ENCODE results near the gene KHSRP.
"Not testable (repeated sequence)": the region's sequence is repeated elsewhere in the genome, so short reads cannot be mapped to it uniquely, and the experiment has no call there.

Gene KHSRP

GRCh38 chr19:6451583-6452222 is 27.1 kb upstream of the KHSRP start:
- DNase-seq = no peak

GRCh38 chr19:6450166-6450565 is 25.6 kb upstream of the KHSRP start:
- no peak for DNase-seq

- DNase-seq = no peak
Observed at GRCh38 chr19:6448045-6448444, 23.4 kb upstream of the KHSRP start.

- no peak for DNase-seq
Observed at GRCh38 chr19:6446452-6446851, 21.8 kb upstream of the KHSRP start.

DNA sequence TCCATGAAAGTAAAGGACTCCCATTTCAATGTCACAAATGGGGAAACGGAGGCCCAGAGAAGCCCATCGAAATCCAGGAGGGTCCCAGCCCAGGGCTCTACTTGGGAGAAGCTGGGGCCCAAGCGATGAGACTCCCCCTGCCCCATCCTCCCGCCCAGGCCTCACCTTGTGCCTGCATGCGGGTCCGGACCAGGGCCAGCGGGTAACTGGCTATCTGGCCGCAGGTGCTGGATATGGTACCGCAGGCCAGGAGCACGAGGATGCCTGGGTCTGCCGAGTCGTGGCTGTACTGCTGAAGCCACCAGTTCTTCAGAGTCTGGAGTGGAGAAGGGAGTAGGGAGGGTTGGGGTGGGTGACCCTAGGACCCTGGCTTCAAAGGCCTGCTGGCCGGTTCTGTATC is 19.4 kb upstream of the KHSRP start:
- no peak for DNase-seq

- no peak for DNase-seq
Observed at GRCh38 chr19:6442087-6442688, 17.6 kb upstream of the KHSRP start.

DNA sequence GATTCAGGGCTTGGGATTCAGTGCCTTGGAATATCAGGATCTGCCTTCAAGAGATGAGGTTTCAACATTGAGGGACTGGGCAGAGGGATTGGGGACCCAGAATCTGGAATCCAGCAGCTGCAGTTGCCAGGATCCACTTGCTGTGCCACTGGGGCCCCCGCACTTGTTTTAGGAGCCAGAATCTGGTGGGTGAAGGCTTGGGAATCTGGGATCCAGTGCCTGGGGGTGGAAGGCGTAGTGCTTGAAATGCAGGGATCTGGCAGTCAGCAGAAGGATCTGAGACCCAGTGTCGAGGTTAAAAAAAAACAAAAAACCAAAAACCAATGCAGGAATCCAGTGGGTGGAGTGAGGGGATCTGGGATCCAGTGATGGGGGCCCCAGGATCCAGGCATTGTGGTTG is 16.3 kb upstream of the KHSRP start:
- no peak for DNase-seq

DNA sequence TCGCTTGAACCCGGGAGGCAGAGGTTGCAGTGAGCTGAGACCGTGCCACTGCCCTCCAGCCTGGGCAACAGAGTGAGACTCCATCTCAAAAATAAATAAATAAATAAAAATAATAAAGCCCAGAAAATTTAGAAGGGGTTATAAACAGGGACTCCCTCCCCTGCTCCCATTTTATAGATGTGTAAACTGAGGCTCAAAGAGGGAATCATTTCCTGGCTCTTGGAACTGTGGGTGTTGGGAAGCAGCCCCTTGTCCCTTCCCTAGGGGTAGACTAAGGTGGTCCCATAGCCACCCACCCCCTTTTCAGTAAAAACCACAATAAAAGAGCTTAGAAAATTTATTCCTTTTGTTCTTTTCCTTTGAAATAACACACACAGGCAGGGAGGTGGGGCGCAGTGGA is 15.1 kb upstream of the KHSRP start:
- DNase-seq = no peak

- DNase-seq = no peak
Observed at GRCh38 chr19:6433663-6434062, 9.1 kb upstream of the KHSRP start, which contains the start of gene SLC25A41. Gene SLC25A41, minus strand, starts transcription at chr19:6433763. Its CDS starts 70 bp downstream, at chr19:6433693.

DNA sequence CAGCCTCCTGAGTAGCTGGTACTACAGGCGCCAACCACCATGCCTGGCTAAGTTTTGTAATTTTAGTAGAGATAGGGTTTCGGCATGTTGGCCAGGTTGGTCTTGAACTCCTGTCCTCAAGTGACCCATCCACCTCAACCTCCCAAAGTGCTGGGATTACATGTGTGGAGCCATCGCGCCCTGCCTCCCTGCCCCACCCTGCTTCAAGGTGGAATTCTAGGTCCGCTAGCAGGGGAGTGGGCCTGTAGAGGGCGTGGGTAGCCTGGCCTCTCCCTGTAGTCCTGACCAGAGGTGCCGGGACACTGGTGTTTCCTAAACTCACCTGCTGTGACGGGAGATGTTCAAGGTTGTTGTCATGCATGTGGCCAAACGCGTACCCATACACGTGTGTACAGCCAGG is 8.6 kb upstream of the KHSRP start:
- DNase-seq = no peak

- DNase-seq = no peak
Observed at GRCh38 chr19:6431891-6432290, 7.3 kb upstream of the KHSRP start.

DNA sequence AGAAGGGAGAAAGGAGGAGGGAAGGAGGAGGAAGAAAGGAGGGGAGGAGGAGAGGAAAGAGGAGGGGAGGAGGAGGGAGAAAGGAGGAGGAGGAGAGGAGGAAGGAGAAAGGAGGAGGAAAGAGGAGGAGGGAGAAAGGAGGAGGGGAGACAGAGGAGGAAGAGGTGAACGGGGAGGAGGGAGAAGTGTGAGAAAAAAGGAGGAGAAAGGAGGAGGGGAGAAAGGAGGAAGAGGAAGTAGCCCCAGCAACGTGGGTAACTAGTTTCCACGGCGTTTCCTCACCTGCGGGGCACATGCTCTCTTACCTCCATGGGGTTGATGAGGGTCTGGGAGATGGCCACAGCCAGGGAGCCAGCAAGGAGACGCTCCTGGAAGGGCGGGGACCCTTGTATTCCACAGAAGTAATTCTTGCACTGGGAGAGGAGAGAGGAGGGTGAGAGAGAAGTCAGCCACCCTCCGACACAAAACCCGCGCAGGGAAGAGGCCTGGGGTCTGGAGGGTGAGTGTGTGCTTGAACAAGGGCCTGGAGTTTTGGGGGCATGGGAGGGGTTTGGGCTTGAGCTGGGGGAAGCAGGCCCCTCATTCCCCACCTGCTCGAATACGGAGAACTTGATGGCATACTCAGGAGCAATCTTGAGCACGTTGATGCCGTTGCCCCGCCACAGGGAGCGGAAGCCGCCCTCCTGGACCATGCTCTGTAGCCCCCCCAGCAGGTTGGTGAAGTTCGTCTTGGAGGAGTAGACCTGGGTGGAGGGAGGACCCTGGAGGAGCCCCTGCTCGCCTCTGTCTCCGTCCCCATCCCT is 5.0 kb upstream of the KHSRP start:
- no peak for DNase-seq

- not testable (repeated sequence) for DNase-seq
Observed at GRCh38 chr19:6428692-6429418, 4.2 kb upstream of the KHSRP start.

- DNase-seq = no peak
Observed at GRCh38 chr19:6427131-6427530, 2.5 kb upstream of the KHSRP start.

DNA sequence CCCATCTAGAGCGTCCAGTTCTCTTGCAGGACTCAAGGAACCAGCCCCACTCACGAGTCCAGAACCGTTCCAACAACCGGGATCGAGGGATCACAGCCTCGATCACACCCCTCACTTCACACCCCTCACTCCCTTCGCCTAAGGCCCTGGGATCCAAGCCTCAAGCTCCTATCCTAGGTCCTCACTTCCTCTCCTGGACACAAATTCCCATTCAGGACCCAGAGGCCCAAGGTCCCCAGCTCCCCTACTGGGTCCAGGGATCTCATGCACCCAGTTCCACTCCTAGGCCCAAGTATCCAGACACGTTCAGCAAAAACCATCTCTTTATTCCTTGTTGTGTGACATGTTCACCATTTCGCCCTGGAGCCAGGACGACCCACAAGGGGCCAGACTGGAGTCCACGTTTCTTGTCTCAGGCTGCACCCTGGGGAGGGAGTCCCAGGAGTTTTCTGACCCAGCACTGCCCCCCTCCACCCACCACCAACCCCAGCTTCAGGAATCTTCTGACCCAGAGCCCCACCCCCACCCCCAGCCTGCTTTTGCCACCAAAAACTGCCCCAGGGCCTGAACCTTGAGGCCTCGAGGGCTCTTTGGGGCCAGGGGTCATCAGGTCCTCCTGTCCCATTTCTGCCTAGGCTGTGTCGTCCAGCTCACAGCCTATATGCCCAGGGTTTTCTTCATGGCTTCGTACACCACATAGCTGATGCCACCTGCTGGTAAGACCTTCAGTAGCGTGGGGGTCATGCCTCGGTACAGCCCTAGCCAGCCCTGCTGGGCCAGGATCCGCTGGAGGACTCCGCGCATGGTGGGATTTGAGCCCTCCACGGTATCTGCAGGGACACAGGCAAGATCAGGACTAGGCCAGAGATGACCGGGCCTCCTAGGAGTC is 1.4 kb upstream of the KHSRP start:
- DNase-seq = no peak

- DNase-seq = peak; percentile 100
Observed at GRCh38 chr19:6424939-6425731, 524 bp upstream of the KHSRP start.

- peak; percentile 28 for DNase-seq
Observed at GRCh38 chr19:6423499-6424194, 964 bp downstream of the KHSRP start.

GRCh38 chr19:6421075-6422014 is 3.3 kb downstream of the KHSRP start:
- DNase-seq = no peak

GRCh38 chr19:6418562-6418932 is 6.1 kb downstream of the KHSRP start:
- no peak for DNase-seq
